HTR-8/SVneo (cell line): ENCODE data around the gene MPL.
A peak's percentile ranks its signal among the peaks of the same experiment; 100 is the strongest.

ENCODE experiments used
- DNase-seq: peaks from one replicate; pipeline ENCODE4 v3.0.0; 2011; ENCODE audit warnings: low spot score, mixed read lengths; ENCODE audit not compliant: insufficient read length
- FAIRE-seq: peaks from 2 replicates; lab custom pipeline; 2011; peaks lifted over from hg19 to GRCh38; lab: Jason Lieb, UNC

MPL gene

GRCh38 chr1:43321331-43321891, 16.2 kb upstream of the MPL start:
- DNase-seq (no peak), FAIRE-seq (no peak)

DNA sequence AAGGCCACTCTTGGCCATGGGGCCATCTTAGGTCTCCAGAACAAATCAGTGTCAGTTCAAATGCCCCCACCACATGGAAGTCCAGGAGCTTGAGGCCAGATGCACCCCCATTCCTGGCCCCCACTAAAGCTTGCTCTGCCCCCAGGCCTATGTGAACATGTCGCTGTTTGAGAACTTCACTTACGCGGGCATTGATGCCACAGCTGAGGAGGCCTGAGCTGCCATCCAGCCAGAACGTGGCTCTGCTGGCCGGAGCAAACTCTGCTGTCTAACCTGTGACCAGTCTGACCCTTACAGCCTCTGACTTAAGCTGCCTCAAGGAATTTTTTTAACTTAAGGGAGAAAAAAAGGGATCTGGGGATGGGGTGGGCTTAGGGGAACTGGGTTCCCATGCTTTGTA, 15.1 kb upstream of the MPL start:
- DNase-seq (no peak), FAIRE-seq (no peak)

- no peak for DNase-seq
- FAIRE-seq: no peak
These were observed 12.8 kb upstream of the MPL start for GRCh38 chr1:43324810-43325209.

DNA sequence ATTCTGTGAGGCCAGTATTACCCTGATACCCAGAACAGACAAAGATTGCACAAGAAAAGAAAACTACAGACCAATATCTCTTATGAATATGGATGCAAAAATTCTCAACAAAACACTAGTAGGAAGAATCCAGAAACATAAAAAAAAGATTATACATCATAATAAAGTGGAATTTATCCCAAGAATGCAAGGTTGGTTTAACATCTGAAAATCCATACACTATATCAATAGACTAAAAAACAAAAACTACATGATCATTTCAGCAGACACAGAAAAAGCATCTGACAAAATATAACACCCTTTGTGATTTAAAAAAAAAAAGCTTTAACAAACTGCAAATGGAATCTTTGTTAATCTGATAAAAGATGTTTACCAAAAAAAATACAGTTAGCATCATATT, 12.2 kb upstream of the MPL start:
- FAIRE-seq: no peak
- DNase-seq: no peak

DNA sequence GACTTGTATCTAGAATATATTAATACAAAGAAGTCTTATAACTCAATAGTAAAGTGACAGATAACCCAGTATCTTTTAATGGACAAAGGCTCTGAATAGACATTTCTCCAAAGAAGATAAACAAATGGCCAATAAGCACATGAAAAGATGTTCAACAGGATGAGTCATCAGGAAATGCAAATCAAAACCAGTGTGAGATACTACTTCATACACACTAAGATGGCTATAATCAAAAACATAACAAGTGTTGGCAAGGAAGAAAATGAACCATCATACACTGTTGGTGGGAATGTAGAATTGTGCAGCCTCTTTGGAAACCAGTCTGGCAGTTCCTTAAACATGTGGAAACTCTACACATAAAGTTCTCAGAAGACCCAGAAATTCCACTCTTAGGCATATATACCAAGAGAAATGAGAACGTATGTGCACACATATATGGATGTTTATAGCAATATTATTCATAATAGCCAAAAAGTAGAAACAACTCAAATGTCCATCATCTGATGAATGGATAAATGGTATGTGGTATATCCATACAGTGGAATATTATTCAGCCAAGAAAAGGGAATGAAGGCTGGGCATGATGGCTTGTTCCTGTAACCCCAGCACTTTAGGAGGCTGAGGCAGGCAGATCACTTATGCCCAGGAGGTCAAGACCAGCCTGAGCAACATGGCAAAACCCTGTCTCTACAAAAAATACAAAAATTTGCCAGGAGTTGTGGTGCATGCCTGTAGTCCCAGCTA, 9.9 kb upstream of the MPL start:
- FAIRE-seq: no peak
- no peak for DNase-seq

- DNase-seq: peak; percentile 77
- FAIRE-seq: no peak
These were observed 7.4 kb upstream of the MPL start for GRCh38 chr1:43329995-43330751.

- FAIRE-seq: no peak
- no peak for DNase-seq
These were observed 5.9 kb upstream of the MPL start for GRCh38 chr1:43331688-43332087.

DNA sequence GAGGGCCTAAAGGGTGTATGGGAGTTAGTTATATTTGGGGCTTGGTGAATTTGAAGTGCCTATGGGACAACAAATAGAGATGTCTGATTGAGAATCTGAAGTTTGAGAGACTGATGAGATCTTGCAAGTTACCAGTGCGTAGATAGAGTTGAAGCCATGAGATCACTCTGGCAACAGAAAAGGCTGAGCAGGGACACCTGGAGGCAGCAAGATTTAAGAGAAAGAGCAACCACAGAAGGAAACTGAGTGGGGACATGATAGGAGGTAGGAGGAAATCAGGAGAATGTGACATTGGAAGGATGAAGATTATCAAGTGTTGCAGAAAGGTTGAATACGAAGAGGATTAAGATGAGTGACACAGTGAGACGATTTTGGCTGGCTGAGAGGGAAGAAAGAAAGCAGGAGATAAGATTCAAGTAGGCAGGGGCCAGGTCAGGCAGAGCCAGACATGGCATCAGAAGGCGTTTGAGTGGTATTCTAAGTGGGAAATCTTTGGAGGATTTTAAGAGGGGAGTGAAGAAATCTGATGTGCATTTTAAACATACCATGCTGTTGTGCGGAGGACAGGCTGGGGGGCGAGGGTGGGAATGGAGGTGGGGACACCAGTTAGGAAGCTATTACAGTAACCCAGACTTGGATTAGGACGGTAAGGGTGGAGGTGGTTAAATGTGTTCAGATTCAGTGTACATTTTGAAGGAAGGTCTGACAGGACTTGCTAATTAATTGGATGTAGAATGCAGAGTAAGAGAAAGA, 3.0 kb upstream of the MPL start:
- FAIRE-seq (no peak), DNase-seq (no peak)

DNA sequence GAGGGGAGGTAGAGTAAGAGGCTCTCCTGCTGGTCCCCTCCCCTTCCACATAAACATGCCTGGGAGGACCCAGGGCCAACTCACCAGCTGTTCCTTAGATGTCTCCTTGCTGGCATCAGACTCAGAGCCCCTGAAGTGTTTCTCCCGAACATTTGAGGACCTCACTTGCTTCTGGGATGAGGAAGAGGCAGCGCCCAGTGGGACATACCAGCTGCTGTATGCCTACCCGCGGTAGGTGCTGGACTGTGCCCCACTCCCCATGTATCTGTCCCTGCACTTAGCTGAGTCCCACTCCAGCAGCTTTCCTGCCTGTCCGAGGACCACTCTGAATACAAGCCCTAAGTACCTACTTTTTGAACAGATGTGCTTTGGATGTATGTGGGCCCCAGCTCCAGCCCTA, 383 bp downstream of the MPL start:
- FAIRE-seq (no peak), DNase-seq (no peak)

- no peak for FAIRE-seq
- DNase-seq: no peak
These were observed 2.1 kb downstream of the MPL start for GRCh38 chr1:43339584-43340232.

DNA sequence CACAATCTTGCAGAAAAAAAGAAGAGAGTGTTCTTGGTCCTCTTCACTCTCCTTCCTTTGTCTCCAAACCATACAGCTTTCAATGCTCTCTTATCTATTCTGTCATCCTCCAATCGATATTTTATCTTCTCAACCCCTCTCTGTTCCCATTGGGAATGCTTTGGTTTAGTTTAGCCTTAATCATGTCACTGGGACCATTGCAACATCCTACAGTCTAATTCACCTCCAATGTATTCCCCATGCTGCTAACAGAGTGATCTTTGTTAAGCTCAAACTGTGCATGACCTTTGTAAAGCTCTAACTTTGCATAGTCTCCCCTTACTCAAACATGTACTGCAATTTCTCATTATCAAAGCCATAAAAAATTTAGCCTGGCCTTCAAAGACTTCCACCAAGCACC, 2.9 kb downstream of the MPL start:
- FAIRE-seq (no peak), DNase-seq (no peak)

GRCh38 chr1:43344267-43344850, 6.7 kb downstream of the MPL start:
- no peak for DNase-seq
- FAIRE-seq: no peak

DNA sequence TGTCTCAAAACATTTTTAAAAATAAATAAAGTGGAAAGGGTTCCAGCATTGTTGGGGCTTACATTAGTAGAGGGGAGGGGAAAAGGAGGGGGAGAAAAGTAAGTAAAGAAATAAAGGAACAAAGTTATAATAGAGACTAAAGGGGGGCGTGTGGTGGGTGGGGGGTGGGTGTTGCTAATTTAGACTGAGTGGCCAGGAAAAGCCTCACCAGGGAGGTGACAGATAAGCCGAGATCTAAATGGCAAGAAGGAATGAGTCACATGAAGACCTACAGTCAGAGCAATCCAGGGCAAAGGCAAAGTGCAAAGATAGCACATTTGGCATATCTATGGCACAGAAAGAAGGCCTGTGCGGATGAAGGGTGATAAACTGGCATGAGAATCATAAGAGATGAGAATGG, 7.5 kb downstream of the MPL start:
- FAIRE-seq: no peak
- DNase-seq: no peak

- FAIRE-seq: no peak
These were observed 9.0 kb downstream of the MPL start for GRCh38 chr1:43346636-43347035.

GRCh38 chr1:43348343-43348808, 10.8 kb downstream of the MPL start:
- FAIRE-seq: no peak
- DNase-seq: no peak

More at GRCh38 chr1:43346636-43347035, 9.0 kb downstream of the MPL start:
- DNase-seq: no peak

- DNase-seq (peak; percentile 47), FAIRE-seq (no peak)
These were observed 11.4 kb downstream of the MPL start for GRCh38 chr1:43348809-43349593.

GRCh38 chr1:43349594-43350306, 12.1 kb downstream of the MPL start:
- DNase-seq: no peak
- FAIRE-seq: no peak

DNA sequence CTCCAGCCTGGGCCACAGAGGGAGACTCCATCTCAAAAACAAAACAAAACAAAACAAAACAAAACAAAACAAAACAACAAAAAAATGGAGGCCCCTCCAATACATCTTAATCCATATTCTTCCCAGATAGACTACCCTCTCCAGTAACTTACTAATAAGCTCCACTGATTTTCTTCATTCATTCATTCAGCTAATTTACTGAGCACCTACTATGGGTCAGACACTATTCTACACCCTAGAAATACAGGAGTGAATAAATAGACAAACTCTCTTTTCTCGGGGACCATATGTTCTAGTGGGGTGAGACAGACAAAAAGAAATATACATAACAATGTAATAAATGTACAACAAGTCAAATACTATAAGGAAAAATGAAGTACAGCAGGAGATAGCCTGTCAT, 13.4 kb downstream of the MPL start:
- FAIRE-seq (no peak), DNase-seq (no peak)
